Measurements from ENCODE around the gene HNRNPUL2. TPM values are rescaled to one million over a fixed set of nuclear protein-coding genes. Genes with fewer than 3 reads are reported as not detected.

HNRNPUL2 gene
- total RNA-seq, 1 experiment from 2014 or later: 62.9 TPM

DNA sequence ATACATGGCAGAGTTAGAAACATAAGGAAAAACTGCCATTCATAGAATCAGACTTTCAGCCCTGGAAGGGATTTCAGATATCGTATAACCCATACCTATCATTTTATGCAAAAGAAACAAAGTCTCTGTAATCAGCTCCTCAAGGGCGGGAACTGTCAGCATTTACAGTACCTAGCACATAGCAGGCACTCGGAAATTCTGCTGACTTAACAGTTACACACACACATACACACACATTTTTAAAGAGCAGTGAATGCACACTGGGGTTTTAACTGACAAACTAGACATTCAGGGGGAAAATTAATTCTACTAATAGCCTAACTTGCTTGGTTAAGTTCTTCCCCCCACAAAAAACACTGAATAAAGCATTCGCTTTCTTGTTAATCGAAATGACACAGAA lies 11.1 kb downstream of the HNRNPUL2 start:
- no peaks in the 10 kb centered on the region for H3K9me3 ChIP-seq
- no peaks in the 10 kb centered on the region for H3K27me3 Mint-ChIP-seq (ENCODE audit: insufficient read depth, unreplicated experiment)
- TF ChIP-seq, protein P1, sequence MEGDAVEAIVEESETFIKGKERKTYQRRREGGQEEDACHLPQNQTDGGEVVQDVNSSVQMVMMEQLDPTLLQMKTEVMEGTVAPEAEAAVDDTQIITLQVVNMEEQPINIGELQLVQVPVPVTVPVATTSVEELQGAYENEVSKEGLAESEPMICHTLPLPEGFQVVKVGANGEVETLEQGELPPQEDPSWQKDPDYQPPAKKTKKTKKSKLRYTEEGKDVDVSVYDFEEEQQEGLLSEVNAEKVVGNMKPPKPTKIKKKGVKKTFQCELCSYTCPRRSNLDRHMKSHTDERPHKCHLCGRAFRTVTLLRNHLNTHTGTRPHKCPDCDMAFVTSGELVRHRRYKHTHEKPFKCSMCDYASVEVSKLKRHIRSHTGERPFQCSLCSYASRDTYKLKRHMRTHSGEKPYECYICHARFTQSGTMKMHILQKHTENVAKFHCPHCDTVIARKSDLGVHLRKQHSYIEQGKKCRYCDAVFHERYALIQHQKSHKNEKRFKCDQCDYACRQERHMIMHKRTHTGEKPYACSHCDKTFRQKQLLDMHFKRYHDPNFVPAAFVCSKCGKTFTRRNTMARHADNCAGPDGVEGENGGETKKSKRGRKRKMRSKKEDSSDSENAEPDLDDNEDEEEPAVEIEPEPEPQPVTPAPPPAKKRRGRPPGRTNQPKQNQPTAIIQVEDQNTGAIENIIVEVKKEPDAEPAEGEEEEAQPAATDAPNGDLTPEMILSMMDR (IDR thresholded peaks at IDR 0.05; ENCODE audit: insufficient read depth in 1 of 2, low read depth in 1 of 2, low read length in 1 of 2, severe bottlenecking in 1 of 2, unreplicated experiment in 1 of 2): no peak
- no peak overlapping the region for H3K4me3 Mint-ChIP-seq (ENCODE audit: unreplicated experiment)
- ChIA-PET CTCF (no interaction called here), POLR2A (no interaction called here)
- DNase-seq: no peak
- peaks cover 36% of the 10 kb centered on the region for H3K4me1 Mint-ChIP-seq (ENCODE audit: low read depth, unreplicated experiment)
- H3K36me3 ChIP-seq (ENCODE audit: control insufficient read depth, insufficient read depth, low read length): peaks cover 21% of the 10 kb centered on the region
- H3K27ac Mint-ChIP-seq (ENCODE audit: unreplicated experiment): no peak overlapping the region
- no peak overlapping the region for H3K4me3 ChIP-seq (ENCODE audit: low read depth, low read length)
- H3K36me3 Mint-ChIP-seq (ENCODE audit: insufficient read depth, unreplicated experiment): peaks cover 100% of the 10 kb centered on the region
- BruUV-seq (replicated peaks): no TSS peak
- intact Hi-C loops (cut with micrococcal nuclease; ENCODE audit: unreplicated experiment): no loop called here
- no peaks in the 10 kb centered on the region for H3K27me3 ChIP-seq (replicated peaks; ENCODE audit: control insufficient read depth, insufficient read depth, low read length)
- H3K9me3 Mint-ChIP-seq (ENCODE audit: unreplicated experiment): no peaks in the 10 kb centered on the region
- H3K4me1 ChIP-seq: peaks cover 21% of the 10 kb centered on the region

DNA sequence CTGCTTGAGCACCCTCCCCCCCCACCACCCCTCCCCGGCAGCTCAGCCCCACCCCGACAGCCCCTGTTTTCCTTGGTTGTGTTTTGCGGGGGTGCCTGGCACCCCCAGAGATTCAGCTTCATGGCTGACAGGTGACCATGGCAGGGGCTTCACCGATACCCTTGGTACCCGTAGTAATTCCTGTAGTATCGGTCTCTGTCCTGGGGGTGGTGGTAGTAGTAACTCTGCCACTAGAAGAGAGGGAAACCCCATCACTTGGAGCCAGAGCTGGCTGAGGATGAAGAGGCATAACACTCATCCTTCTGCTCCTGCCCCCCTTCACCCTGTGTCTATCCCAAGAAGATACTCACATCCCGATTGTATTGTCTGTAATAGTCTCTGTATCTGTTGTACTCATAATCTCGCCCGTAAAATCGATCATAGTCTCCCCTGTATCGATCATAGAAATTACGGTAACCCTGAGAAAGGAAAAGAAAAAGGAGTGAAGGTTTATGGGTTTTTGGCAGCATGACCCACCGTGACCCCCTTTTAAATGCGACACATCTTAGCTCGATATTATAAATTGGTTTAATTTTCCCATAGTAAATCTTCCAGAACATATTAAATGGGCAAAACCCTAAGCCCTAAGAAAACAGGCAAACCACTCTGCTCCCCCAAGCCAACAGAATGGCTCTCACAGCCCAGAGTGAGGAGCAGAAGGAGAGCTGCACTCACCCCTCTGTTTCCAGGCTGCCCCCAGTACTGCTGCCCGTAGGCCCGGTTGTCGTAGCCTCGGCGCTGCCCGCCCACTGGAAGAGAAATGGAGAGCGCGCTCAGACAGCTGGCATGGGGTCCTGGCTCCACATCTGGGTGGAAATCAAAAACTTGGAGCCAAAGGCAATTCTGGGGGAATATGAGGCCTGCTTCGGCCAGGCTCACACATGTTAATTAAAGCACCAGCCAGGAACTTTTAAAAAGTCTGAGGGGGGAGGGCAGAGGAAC lies 11.8 kb downstream of the HNRNPUL2 start:
- DNase-seq: no peak
- CTCF ChIA-PET: interaction anchor here (0.6 kb wide), 1 partner anchor 22 kb away, joined by 3 read pairs; no protein-coding TSS in a partner anchor
- no peaks in the 10 kb centered on the region for H3K9me3 Mint-ChIP-seq (ENCODE audit: unreplicated experiment)
- Histone ChIP-seq H3K27me3 (replicated peaks; ENCODE audit: control insufficient read depth, insufficient read depth, low read length) (no peaks in the 10 kb centered on the region), H3K4me1 (peaks cover 21% of the 10 kb centered on the region), H3K36me3 (ENCODE audit: control insufficient read depth, insufficient read depth, low read length) (peaks cover 18% of the 10 kb centered on the region), H3K4me3 (ENCODE audit: low read depth, low read length) (no peak overlapping the region), H3K9me3 (no peaks in the 10 kb centered on the region)
- TF ChIP-seq, protein P1 (IDR thresholded peaks at IDR 0.05; ENCODE audit: insufficient read depth in 1 of 2, low read depth in 1 of 2, low read length in 1 of 2, severe bottlenecking in 1 of 2, unreplicated experiment in 1 of 2): no peak
- H3K4me3 Mint-ChIP-seq (ENCODE audit: unreplicated experiment): no peak overlapping the region
- intact Hi-C loops (cut with micrococcal nuclease; ENCODE audit: unreplicated experiment): no loop called here
- BruUV-seq (replicated peaks): no TSS peak
- POLR2A ChIA-PET: no interaction called here
- peaks cover 36% of the 10 kb centered on the region for H3K4me1 Mint-ChIP-seq (ENCODE audit: low read depth, unreplicated experiment)
- H3K36me3 Mint-ChIP-seq (ENCODE audit: insufficient read depth, unreplicated experiment): peaks cover 100% of the 10 kb centered on the region
- H3K27ac Mint-ChIP-seq (ENCODE audit: unreplicated experiment): peak overlapping the region; percentile 40
- H3K27me3 Mint-ChIP-seq (ENCODE audit: insufficient read depth, unreplicated experiment): no peaks in the 10 kb centered on the region

DNA sequence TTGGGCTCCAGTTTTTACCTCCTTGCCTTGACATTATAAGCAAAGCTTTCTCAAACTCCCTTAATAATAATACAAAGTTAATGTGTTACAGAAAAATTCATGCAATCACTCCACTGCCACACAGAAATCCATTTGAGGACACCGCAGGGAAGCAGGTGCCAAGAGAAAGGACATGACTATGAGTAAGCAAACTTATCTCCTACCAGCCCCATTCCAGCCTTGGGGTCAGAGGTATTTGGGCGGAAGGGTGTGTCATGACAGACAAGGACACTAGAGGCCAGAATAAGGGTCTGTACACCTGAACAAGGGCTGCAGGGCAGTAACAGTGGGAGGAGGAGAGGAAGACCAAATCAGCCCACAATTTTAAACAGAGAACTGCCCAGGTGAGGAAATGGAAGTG lies 13.9 kb downstream of the HNRNPUL2 start:
- intact Hi-C loops (cut with micrococcal nuclease; ENCODE audit: unreplicated experiment): loop anchor here (1.0 to 2.0 kb wide), 2 partner anchors 9 to 13 kb away; partner anchors contain the start of gene HNRNPUL2
- no peaks in the 10 kb centered on the region for H3K9me3 ChIP-seq
- H3K4me1 Mint-ChIP-seq (ENCODE audit: low read depth, unreplicated experiment): peaks cover 36% of the 10 kb centered on the region
- H3K36me3 ChIP-seq (ENCODE audit: control insufficient read depth, insufficient read depth, low read length): peaks cover 14% of the 10 kb centered on the region
- ChIA-PET CTCF (interaction anchor here (1.6 kb wide), 2 partner anchors 19 to 41 kb away, joined by 4 read pairs; partner anchors contain the start of gene ZBTB3), POLR2A (interaction anchor here (1.7 to 2.0 kb wide), 2 partner anchors 14 to 48 kb away, joined by 7 to 13 read pairs; partner anchors contain the start of genes C11orf98, CSKMT and HNRNPUL2)
- peak overlapping the region; percentile 42 for H3K4me3 Mint-ChIP-seq (ENCODE audit: unreplicated experiment)
- no TSS peak for BruUV-seq (replicated peaks)
- peaks cover 21% of the 10 kb centered on the region for H3K4me1 ChIP-seq
- H3K36me3 Mint-ChIP-seq (ENCODE audit: insufficient read depth, unreplicated experiment): peaks cover 100% of the 10 kb centered on the region
- DNase-seq: peak; percentile 86 to 89
- no peak overlapping the region for H3K4me3 ChIP-seq (ENCODE audit: low read depth, low read length)
- no peaks in the 10 kb centered on the region for H3K27me3 ChIP-seq (replicated peaks; ENCODE audit: control insufficient read depth, insufficient read depth, low read length)
- H3K27me3 Mint-ChIP-seq (ENCODE audit: insufficient read depth, unreplicated experiment): no peaks in the 10 kb centered on the region
- TF ChIP-seq, protein P1 (IDR thresholded peaks at IDR 0.05; ENCODE audit: insufficient read depth in 1 of 2, low read depth in 1 of 2, low read length in 1 of 2, severe bottlenecking in 1 of 2, unreplicated experiment in 1 of 2): peak in 1 of 2 experiments; percentile 19
- peak overlapping the region; percentile 85 for H3K27ac Mint-ChIP-seq (ENCODE audit: unreplicated experiment)
- no peaks in the 10 kb centered on the region for H3K9me3 Mint-ChIP-seq (ENCODE audit: unreplicated experiment)
